Heart left ventricle (tissue), 13 donors: ENCODE data around the gene DMXL2.

ENCODE experiments used
- CTCF ChIP-seq, 12 donors: fragments of 200-600 bp; sonication (generic) in 4 of 12; IDR thresholded peaks; one replicate each; pipeline versions ENCODE4 v1.5.0 to v1.8.0; 2018 to 2022; ENCODE audit warnings: antibody characterized with exemption in 12 of 12, mild to moderate bottlenecking in 5 of 12
- POLR2A ChIP-seq, 2 donors: fragments of 450-650 bp; IDR thresholded peaks; one replicate each; pipeline ENCODE4 v1.6.1; 2017; ENCODE audit warnings: antibody characterized with exemption in 2 of 2, mild to moderate bottlenecking in 2 of 2, moderate library complexity in 2 of 2
- donor health status: ischemic (EF 13 %, LVEDD 7.1; RV severe dilation, severe dysfunction).
- donor health status: DM: no; HTN: yes; CAD: no.
- donor health status: DM: no; HTN: no; CAD: no.
- donor health status: ischemic (EF 25% LVEDD 6.9; RV normal size, moderate dysfunction).
- donor health status: ischemic (EF 25% LVEDD 5.7; RV mildly dilated, moderate dysfunction).
- donor health status: ischemic (EF 35%, LVEDD 5.7; RV mildly dilated, moderate dysfunction).
- donor health status: nonischemic (EF 11% LVEDD 7.7; RV severe dilation, severe dysfunction).
- donor health status: DM: yes; HTN: yes; CAD: no.
- donor health status: PGD.
- donor health status: ischemic (EF 29% LVEDD 5.4; RV normal size, mild dysfunction).
- donor health status: nonischemic (EF 23%, LVEDD 6.1; RV moderate dilation, normal function).

GRCh38 chr15:51620641-51621040 lies 1.9 kb downstream of the DMXL2 start:
- TF ChIP-seq CTCF (IDR thresholded peaks at IDR 0.05) (no peak), POLR2A (IDR thresholded peaks at IDR 0.05) (no peak)
